Endodermal cell (in vitro differentiated cells): ENCODE results near the gene CIT. TPM values are rescaled to one million over a fixed set of nuclear protein-coding genes. Genes with fewer than 3 reads are reported as not detected.

ENCODE experiments used
- DNase-seq: peaks from one replicate; pipeline ENCODE4 v3.0.0-alpha.2; 2017
- H3K27ac ChIP-seq: 2 replicates; pipeline ENCODE4 v1.5.1; 2013; ENCODE audit warnings: mild to moderate bottlenecking, low read depth, low read length, moderate library complexity
- H3K27me3 ChIP-seq: 2 replicates; pipeline ENCODE4 v1.6.1; 2013; ENCODE audit warnings: mild to moderate bottlenecking, low read length, moderate library complexity; ENCODE audit not compliant: insufficient read depth, control insufficient read depth, poor library complexity, severe bottlenecking
- H3K36me3 ChIP-seq: 2 replicates; pipeline ENCODE4 v1.7.0; 2013; ENCODE audit warnings: mild to moderate bottlenecking, low read length, moderate library complexity; ENCODE audit not compliant: control insufficient read depth, insufficient read depth
- H3K4me1 ChIP-seq: one replicate; pipeline ENCODE4 v1.7.0; 2013; ENCODE audit warnings: low read length; ENCODE audit not compliant: control insufficient read depth, insufficient read depth
- H3K4me3 ChIP-seq: 2 replicates; pipeline ENCODE4 v1.5.1; 2013; ENCODE audit warnings: mild to moderate bottlenecking, low read length, moderate library complexity
- H3K9ac ChIP-seq: 2 replicates; pipeline ENCODE4 v1.6.1; 2013; ENCODE audit warnings: mild to moderate bottlenecking, low read length, moderate library complexity; ENCODE audit not compliant: poor library complexity, severe bottlenecking; ENCODE audit errors: extremely low read depth
- H3K9me3 ChIP-seq: 2 replicates; pipeline ENCODE4 v1.6.1; 2013; ENCODE audit warnings: mild to moderate bottlenecking, low read length, moderate library complexity; ENCODE audit not compliant: control insufficient read depth
- H3K27ac Mint-ChIP-seq: 2 replicates; pipeline ENCODE4 v1.8.0; 2020; ENCODE audit warnings: mixed read lengths
- H3K27me3 Mint-ChIP-seq: 2 replicates; pipeline ENCODE4 v1.8.0; 2021; ENCODE audit warnings: mild to moderate bottlenecking, mixed read lengths; ENCODE audit not compliant: insufficient read depth
- H3K36me3 Mint-ChIP-seq: 2 replicates; pipeline ENCODE4 v1.8.0; 2020; ENCODE audit warnings: low read depth, mixed read lengths
- H3K4me1 Mint-ChIP-seq: 2 replicates; pipeline ENCODE4 v1.8.0; 2020; ENCODE audit warnings: mixed read lengths
- H3K4me3 Mint-ChIP-seq: 2 replicates; pipeline ENCODE4 v1.8.0; 2020; ENCODE audit warnings: mild to moderate bottlenecking, moderate library complexity, mixed read lengths
- H3K9me3 Mint-ChIP-seq: 2 replicates; pipeline ENCODE4 v1.8.0; 2020; ENCODE audit warnings: mild to moderate bottlenecking, mixed read lengths
- CTCF ChIP-seq: fragments of 200-600 bp; sonication (generic); conservative IDR thresholded peaks from 2 replicates; pipeline ENCODE4 v1.5.0; 2021; ENCODE audit warnings: antibody characterized with exemption, mild to moderate bottlenecking
- WGBS, 2 experiments: methylation state at CpG; one replicate each; pipeline versions ENCODE4 v1.1.5 to v1.1.7; 2013; ENCODE audit warnings: missing lambda C conversion rate in 2 of 2, mixed read lengths in 1 of 2; ENCODE audit not compliant: insufficient coverage in 1 of 2, insufficient read length in 1 of 2; 5-methylcytosine and 5-hydroxymethylcytosine counted together
- total RNA-seq, 2 donors: library from RNA; stranded (reverse); fragmentation: NEBNext Ultra II Directional in 1 of 2; extraction: Animal tissue kit (Norgen Biotek cat#: 25700) in 1 of 2; gene quantifications; 2 replicates in 1 of 2; 3 replicates in 1 of 2; pipeline ENCODE4 v1.2.1, GENCODE V29; 2021

The CIT gene
- total RNA-seq, 2 donors from 2014 or later = 57.3 to 79.1 TPM

DNA sequence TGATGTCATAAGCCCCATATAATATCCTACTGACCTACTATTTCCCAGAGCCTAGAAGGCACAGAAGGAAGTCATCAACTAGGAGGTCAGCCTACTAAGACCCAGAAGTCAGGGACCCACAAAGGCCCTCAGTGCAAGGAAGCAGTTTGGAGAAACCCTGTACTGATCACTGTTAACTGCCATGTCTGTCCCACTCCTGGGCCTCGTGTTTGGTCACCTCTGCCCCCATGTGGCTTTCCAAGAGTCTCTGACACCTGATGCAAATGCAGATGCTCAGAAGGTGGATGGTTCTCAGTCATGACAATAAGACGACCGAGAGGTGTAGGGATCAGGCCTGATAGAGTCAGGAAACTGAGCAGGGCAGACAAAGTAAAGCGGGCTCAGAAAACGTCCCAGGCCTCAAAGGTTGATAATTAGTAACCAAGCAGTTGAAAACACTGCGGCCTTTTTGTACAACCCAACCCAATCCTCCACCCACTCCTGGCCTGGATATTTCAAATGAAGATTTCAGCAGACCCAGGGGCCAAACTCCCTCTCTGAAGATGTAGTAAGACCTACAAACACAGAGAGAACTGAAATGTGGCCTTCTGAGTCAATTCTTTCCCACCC, 185.8 kb downstream of the CIT start:
- Mint-ChIP-seq H3K27ac (no peak overlapping the region), H3K4me3 (no peak overlapping the region)
- no peaks in the 10 kb centered on the region for H3K27me3 ChIP-seq

DNA sequence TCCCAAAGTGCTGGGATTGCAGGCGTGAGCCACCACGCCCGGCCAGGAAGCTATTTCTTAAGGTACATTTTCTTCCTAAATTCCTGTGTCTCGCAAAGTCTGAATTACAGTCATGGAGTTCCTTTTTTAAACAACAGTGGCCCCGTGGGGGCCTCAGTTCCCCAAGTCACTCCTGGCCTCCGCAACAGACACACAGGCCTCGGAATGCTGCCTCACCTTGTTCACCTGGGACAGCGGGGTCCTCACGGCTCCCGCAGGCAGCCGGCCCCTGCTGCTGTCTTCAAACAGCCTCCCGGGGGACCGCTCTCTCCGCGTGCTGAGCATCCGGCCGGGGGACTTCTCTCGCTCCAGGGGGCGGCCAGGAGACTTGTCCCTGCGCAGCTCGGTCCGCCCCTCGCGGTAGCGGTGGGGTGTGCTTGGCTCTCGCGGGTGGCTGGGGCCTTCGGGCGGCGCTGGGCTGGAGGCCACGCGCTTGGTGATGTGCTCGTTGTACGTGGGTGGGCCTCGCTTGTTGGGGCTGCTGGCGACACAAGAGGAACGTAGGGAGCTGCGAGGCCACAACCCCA, 187.1 kb downstream of the CIT start:
- no peaks in the 10 kb centered on the region for H3K27me3 ChIP-seq
- no peak overlapping the region for H3K9ac ChIP-seq
- H3K36me3 ChIP-seq = peaks cover 36% of the 10 kb centered on the region
- no peaks in the 10 kb centered on the region for H3K9me3 ChIP-seq
- no peak overlapping the region for H3K4me3 ChIP-seq
- Mint-ChIP-seq H3K4me3 (no peak overlapping the region), H3K27me3 (no peaks in the 10 kb centered on the region), H3K4me1 (no peaks in the 10 kb centered on the region), H3K27ac (no peak overlapping the region), H3K9me3 (no peaks in the 10 kb centered on the region), H3K36me3 (peaks cover 52% of the 10 kb centered on the region)
- DNase-seq = no peak
- no peak for TF ChIP-seq CTCF
- H3K4me1 ChIP-seq = no peaks in the 10 kb centered on the region
- WGBS, 2 experiments = 97% methylated on average over 20 to 38 of the region's 38 CpGs
- H3K27ac ChIP-seq = no peak overlapping the region

More for the DNA sequence above, 185.8 kb downstream of the CIT start:
- TF ChIP-seq CTCF = no peak
- Histone ChIP-seq H3K4me1 (no peaks in the 10 kb centered on the region), H3K9ac (no peak overlapping the region), H3K4me3 (no peak overlapping the region), H3K27ac (no peak overlapping the region), H3K36me3 (peaks cover 30% of the 10 kb centered on the region), H3K9me3 (no peaks in the 10 kb centered on the region)
- 96 to 98% methylated on average over 5 to 6 of the region's 6 CpGs for WGBS, 2 experiments
- Mint-ChIP-seq H3K4me1 (no peaks in the 10 kb centered on the region), H3K36me3 (peaks cover 45% of the 10 kb centered on the region), H3K9me3 (no peaks in the 10 kb centered on the region), H3K27me3 (no peaks in the 10 kb centered on the region)
- peak; percentile 48 for DNase-seq

DNA sequence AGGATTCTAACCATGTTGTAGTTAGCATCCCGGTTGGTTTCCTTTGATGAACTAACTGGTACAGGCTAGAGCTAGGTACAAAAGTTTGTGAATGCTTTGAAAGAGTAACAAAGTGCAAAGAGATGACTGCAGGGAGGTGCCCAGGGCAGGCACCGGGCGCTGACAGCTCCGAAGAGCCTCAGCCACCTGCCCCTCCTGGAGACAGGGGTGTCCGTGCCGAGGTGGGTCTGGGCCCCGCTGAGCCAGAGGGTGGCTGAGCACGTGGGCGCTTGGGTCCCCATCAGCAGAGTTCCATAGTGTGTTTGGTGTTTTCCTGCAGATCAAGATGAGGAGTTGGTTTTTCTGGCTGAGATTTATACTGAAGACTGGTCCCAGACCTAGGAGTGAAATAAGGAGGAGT, 189.2 kb downstream of the CIT start:
- no peaks in the 10 kb centered on the region for H3K27me3 ChIP-seq
- no peaks in the 10 kb centered on the region for H3K4me1 ChIP-seq
- no peak for TF ChIP-seq CTCF
- 95% methylated on average over 9 of the region's 9 CpGs; no CpG with 5 or more reads in 1 of the 2 experiments for WGBS, 2 experiments
- H3K9ac ChIP-seq = no peak overlapping the region
- DNase-seq = peak; percentile 18
- peaks cover 37% of the 10 kb centered on the region for H3K36me3 ChIP-seq
- H3K27me3 Mint-ChIP-seq = no peaks in the 10 kb centered on the region
- H3K27ac Mint-ChIP-seq = no peak overlapping the region
- H3K4me3 ChIP-seq = no peak overlapping the region
- no peak overlapping the region for H3K4me3 Mint-ChIP-seq
- no peaks in the 10 kb centered on the region for H3K9me3 ChIP-seq
- H3K9me3 Mint-ChIP-seq = no peaks in the 10 kb centered on the region
- H3K27ac ChIP-seq = no peak overlapping the region
- H3K4me1 Mint-ChIP-seq = no peaks in the 10 kb centered on the region
- H3K36me3 Mint-ChIP-seq = peaks cover 53% of the 10 kb centered on the region
